ENCODE data around the gene GABRR2. TPM values are rescaled to one million over a fixed set of nuclear protein-coding genes. Genes with fewer than 3 reads are reported as not detected.

Gene GABRR2
- 0.54 TPM for total RNA-seq
- long read RNA-seq, partial matches to known transcripts = 0 of 1 reads
- long read RNA-seq, other reads (novel, unspliced or antisense) = 1 of 1 reads

DNA sequence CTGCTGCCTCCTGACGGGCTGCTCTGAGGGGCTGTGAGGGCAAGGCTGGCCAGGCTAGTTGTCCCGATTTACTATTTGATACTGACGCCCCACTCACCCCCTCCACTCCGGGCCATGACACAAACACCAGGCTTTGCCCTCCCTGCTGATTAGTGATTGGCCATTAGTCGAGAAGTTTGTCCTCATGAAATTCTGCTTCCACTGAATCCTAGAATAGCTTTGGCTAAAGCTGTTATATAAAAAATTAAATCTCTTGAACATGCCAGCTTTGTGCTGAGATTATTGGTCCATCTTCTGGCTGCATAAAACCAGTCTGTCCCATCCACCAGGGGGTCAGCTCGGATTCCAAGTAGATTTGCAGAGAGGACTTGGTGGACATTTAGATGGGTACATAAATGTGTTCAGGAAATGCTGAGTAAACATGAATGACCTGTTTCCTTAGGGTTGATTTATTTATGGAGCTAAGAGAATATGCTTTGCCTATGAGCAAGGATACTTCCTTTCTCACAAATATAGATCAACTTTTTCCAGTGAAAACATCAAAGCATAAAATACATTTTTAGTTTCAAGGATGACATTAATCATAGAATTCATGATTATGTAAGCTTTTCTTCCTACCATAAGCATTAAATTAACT, at the start of gene GABRR2:
Gene GABRR2, minus strand, starts transcription at position 51 of the 637 bp plus-strand sequence. CDS start 134 bp downstream, outside the sequence.
- intact Hi-C loops (cut with DNase I) = no loop called here
- ATAC-seq (ENCODE audit: poor library complexity) = no peak
- DNase-seq = no peak

DNA sequence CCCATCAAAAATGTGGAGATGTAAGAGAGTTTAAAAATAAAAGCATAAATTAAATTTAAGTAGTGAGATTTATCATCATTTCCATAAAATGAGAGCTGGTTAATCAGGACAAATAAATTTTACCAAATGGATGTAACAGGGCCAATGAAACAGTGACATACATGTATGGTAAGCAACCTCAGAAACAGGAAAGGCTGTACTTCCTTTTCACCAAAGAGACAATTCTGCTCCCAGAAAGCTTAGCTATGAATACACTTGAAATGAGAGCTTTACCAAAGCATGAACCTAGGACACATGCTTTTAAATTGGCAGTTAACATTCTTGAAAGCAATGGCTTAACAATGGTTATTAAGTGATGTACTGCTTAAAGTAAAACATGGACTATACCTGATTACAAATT, 49.5 kb upstream of the GABRR2 start:
- intact Hi-C loops (cut with DNase I) = loop anchor here (10.0 kb wide), 1 partner anchor 380 kb away; no protein-coding TSS in a partner anchor
- no peak for DNase-seq
- ATAC-seq (ENCODE audit: poor library complexity) = no peak

DNA sequence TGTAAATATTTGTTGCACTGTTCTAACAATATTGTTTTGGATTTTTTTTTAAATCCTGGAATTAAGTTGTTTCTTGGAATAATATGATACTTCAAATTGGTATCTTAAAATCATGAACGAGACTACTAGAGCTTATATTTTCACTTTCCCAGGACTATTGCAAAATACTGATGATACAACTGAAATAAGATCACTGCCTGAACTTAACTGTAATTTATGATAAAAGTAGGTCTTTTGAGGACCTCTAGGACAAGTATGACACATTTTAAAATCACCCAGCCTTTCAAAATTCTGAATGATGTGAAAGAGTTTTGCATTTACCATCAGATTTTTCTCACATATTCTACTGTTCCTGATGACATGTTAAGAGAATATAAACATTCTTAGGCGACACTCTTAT, 46.1 kb upstream of the GABRR2 start:
- intact Hi-C loops (cut with DNase I) = loop anchor here (10.0 kb wide), 1 partner anchor 376 kb away; no protein-coding TSS in a partner anchor
- DNase-seq (no peak), ATAC-seq (ENCODE audit: poor library complexity) (no peak)

DNA sequence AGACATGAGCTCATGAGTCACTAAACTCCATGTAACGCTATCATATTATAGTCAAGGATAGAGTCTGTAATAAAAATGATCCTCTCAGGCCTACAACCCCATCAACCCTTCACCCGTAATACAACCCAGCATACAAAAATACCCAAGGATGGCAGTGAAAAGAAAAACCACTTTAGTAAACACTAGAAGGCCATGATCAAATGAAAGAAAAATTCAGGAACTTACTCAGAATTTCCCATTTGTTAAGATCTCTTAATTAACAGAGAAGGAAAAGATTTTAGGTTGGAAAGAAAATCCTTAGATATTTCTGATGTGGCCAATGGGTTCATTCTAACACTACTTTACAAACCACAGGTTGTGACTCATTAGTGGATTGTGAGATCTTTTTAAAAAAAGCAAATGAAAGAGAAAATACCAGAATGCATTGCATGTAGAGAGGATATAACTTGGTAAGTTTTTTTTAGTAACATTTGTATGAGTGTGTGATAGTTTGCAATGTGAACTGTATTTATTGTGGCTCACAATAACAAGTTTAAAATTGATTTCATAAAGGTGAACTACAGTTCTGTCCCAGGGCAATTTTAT, 45.4 kb upstream of the GABRR2 start:
- no peak for ATAC-seq (ENCODE audit: poor library complexity)
- no peak for DNase-seq
- intact Hi-C loops (cut with DNase I) = loop anchor here (10.0 kb wide), 1 partner anchor 376 kb away; no protein-coding TSS in a partner anchor

DNA sequence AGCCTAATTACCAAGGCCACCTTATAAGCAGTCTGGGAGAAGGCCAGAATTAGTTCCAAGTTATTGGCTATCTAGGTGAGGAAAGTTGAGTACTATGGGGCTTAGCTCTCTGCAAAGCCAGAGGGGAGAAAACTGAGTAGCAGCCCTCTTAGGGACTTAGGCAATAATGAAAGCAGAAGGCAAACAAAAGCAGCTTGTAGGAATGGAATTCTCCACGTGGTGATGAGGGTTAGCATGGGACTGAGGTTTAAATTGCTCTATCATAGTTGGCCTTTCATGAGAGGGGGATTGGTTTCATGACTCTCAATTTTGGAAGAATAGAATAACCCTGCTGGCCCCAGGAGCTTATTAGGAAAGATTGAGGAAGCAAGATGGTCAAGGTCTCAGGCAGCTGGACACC, 44.5 kb upstream of the GABRR2 start:
- intact Hi-C loops (cut with DNase I) = no loop called here
- ATAC-seq (ENCODE audit: poor library complexity) = no peak
- no peak for DNase-seq

DNA sequence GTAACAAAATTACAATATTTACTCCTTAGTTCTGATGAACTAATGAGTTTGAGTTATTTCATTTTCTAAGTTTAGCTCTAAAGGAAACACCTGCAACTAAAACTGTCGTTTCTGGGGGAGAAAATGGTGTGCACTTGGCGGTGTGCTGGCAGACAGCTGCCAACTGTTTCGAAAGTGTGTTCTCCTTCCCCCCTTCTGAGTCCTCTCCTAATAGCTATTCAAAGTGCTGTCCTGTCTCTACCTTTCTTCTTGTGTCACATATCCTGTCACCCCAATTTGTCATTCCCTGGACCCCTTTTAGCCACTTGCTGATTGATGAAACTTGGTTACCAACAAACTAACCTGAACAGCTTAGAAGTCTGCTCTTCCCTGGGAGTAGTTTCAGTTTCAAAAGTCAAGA, 42.3 kb upstream of the GABRR2 start:
- ATAC-seq (ENCODE audit: poor library complexity) = no peak
- intact Hi-C loops (cut with DNase I) = no loop called here
- DNase-seq = no peak

DNA sequence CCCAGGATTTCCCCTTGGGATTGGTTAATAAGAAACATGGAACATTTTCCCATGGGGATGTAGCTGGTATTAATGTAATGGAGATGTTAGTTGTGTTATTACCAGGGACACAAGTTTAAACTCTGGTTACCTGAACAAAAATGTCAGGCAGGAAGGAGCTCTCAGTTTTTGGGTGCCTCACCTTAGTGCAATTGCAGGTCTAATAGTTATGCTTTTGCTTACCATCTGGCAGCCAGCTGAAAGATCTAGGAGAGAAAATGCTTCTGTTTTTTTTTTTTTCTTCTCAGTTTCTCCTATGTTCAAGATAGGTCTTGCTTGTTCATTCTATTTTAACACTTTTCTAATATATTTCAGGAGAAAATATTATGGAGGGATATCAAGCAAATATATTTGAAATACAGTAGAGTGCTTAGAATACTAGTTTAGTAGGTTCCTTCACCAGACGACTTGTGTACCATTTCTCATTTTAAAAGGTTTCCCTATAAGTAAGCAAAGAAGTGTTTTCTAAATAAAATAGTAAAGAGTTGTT, 41.6 kb upstream of the GABRR2 start:
- DNase-seq (no peak), ATAC-seq (ENCODE audit: poor library complexity) (no peak)
- intact Hi-C loops (cut with DNase I) = no loop called here

GRCh38 chr6:89355511-89356194, 40.6 kb upstream of the GABRR2 start:
- DNase-seq (no peak), ATAC-seq (ENCODE audit: poor library complexity) (no peak)
- intact Hi-C loops (cut with DNase I) = no loop called here

DNA sequence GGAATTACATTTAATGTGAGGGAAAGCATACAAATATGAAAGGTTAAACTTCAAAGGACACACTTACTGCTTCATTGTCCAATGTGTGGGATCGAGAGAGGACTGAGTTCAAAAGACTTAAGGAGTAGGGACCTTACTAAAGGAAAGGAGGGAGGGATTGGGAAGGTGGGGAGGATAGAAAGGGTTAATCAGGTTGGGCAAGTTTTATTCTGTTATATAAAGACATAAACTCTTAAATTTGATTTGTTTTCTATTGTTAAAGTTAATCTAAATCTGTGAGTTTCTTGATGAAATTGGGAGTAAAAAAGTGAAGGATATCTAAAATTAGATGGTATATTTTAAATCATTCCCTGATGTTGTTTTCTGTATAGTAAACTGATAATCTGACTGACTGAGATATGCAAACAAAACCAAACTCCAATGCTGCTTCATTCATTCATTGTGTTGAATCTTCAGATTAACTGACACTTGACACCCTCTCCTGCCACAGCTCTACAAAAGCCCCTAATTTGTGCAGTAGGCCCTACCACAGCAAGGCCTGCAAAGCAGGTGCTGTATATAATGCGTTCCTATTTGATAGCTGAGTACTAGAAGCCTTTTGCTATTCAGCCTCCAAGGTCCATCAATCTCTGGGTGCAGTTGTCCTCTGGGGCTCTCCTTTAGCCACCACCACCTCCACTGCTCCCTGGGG, 38.7 kb upstream of the GABRR2 start:
- intact Hi-C loops (cut with DNase I) = no loop called here
- ATAC-seq (ENCODE audit: poor library complexity) (no peak), DNase-seq (no peak)

GRCh38 chr6:89353118-89353556, 38.0 kb upstream of the GABRR2 start:
- intact Hi-C loops (cut with DNase I) = no loop called here
- DNase-seq (no peak), ATAC-seq (ENCODE audit: poor library complexity) (peak; percentile 2)

DNA sequence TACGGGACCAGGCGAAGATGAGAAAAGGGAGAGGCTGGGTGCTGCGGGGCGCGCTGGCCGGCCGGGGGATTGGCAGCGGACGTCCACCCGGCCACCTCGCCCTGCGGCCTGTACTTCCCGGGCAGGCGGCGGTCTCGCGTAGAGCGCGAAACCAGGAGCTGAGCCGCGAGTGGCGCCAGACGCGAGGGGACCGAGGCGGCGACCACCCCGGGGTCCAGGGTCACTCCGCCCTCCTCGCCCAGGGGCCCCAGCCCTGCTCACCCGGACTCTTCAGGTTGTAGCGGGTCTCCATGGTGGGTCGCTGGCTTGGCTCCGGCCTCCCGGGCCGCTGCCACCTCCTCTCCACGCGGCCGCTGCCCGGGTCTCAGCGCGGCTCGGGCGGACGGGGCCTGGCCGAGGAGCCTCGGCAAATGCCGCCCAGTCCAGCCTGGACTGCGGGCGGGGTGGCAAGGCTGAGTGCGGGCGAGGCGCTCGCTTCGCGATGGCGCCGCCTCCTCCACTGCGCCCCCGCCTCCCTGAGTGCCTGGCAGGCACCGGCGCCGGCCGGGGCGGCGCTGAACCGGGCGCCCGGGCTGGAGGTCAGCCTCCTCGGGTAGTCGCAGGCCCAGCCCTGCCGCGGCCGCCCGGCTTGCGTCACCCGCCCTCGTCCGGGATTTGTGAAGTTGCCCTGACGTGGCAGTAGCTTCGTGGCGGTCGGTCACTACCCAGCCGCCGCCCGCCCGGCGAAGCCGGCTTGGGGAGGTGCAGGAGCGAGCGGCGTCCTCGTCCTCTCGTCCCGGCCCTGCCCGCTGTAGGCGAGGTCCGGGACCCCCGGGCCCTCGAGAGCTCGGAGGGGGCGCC, 37.4 kb upstream of the GABRR2 start, which contains the start of gene UBE2J1:
Gene UBE2J1, minus strand, starts transcription at position 445 of the 840 bp plus-strand sequence. Its CDS starts 153 bp downstream, at position 292.
- DNase-seq = peak; percentile 97
- peak; percentile 98 for ATAC-seq (ENCODE audit: poor library complexity)
- intact Hi-C loops (cut with DNase I) = no loop called here

- intact Hi-C loops (cut with DNase I) = no loop called here
- no peak for ATAC-seq (ENCODE audit: poor library complexity)
- no peak for DNase-seq
These were observed 36.7 kb upstream of the GABRR2 start for GRCh38 chr6:89351671-89352277.

- intact Hi-C loops (cut with DNase I) = no loop called here
- no peak for DNase-seq
- no peak for ATAC-seq (ENCODE audit: poor library complexity)
These were observed 35.3 kb upstream of the GABRR2 start for GRCh38 chr6:89350281-89350966.

- DNase-seq (no peak), ATAC-seq (ENCODE audit: poor library complexity) (no peak)
- intact Hi-C loops (cut with DNase I) = no loop called here
These were observed 33.3 kb upstream of the GABRR2 start for GRCh38 chr6:89348372-89348771.

DNA sequence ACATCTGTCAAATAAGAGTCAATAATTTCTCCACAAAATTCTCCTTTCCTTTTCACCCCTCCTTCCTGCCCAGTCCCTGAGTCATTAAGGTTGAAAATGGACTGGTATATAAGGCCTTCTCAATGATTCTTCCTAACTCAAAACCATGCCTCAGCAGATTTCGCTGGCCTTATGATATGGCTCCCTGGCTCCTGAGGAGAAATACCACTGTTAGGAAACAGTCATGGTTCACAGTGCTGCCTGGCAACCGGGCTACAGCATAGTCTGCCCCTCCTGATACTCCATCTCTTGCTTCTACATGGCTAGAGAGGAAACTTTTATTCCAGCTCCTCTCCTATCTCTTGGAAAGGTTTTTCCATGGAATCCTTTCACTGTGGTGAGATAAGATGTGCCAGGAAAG, 32.7 kb upstream of the GABRR2 start:
- ATAC-seq (ENCODE audit: poor library complexity) (no peak), DNase-seq (peak; percentile 47)
- intact Hi-C loops (cut with DNase I) = no loop called here

- no peak for ATAC-seq (ENCODE audit: poor library complexity)
- intact Hi-C loops (cut with DNase I) = no loop called here
- DNase-seq = no peak
These were observed 31.3 kb upstream of the GABRR2 start for GRCh38 chr6:89346433-89346832.

GRCh38 chr6:89339565-89339964, 24.5 kb upstream of the GABRR2 start:
- ATAC-seq (ENCODE audit: poor library complexity) (no peak), DNase-seq (no peak)
- intact Hi-C loops (cut with DNase I) = no loop called here

Data from Right ventricle myocardium superior (tissue), 1 donor.